Endothelial cell (in vitro differentiated cells): Measurements from ENCODE around the gene PNKP. TPM values are rescaled to one million over a fixed set of nuclear protein-coding genes. Genes with fewer than 3 reads are reported as not detected.

Experiments used
- DNase-seq: peaks from one replicate; pipeline ENCODE4 v3.0.0; 2021; ENCODE audit warnings: low spot score
- H3K27ac Mint-ChIP-seq: one replicate; pipeline ENCODE4 v1.8.0; 2021; ENCODE audit warnings: mixed read lengths, inconsistent platforms; ENCODE audit not compliant: unreplicated experiment
- H3K27me3 Mint-ChIP-seq: one replicate; pipeline ENCODE4 v1.8.0; 2021; ENCODE audit warnings: mild to moderate bottlenecking, moderate library complexity, mixed read lengths, inconsistent platforms; ENCODE audit not compliant: unreplicated experiment
- H3K36me3 Mint-ChIP-seq: one replicate; pipeline ENCODE4 v1.8.0; 2021; ENCODE audit warnings: mild to moderate bottlenecking, low read depth, mixed read lengths, inconsistent platforms; ENCODE audit not compliant: unreplicated experiment
- H3K4me1 Mint-ChIP-seq: one replicate; pipeline ENCODE4 v1.8.0; 2021; ENCODE audit warnings: mild to moderate bottlenecking, mixed read lengths, inconsistent platforms; ENCODE audit not compliant: unreplicated experiment
- H3K4me3 Mint-ChIP-seq: one replicate; pipeline ENCODE4 v1.8.0; 2021; ENCODE audit warnings: mild to moderate bottlenecking, mixed read lengths, inconsistent platforms; ENCODE audit not compliant: unreplicated experiment
- H3K9me3 Mint-ChIP-seq: one replicate; pipeline ENCODE4 v1.8.0; 2021; ENCODE audit warnings: mixed read lengths, inconsistent platforms; ENCODE audit not compliant: unreplicated experiment
- total RNA-seq: library from RNA; stranded (reverse); fragmentation: NEBNext Ultra II Directional; extraction: Animal tissue kit (Norgen Biotek cat#: 25700); gene quantifications from one replicate; pipeline ENCODE4 v1.2.1, GENCODE V29; 2021; ENCODE audit not compliant: unreplicated experiment
- TF ChIP-seq, protein P1 (sequence below): fragments of 200-600 bp; sonication (generic); IDR thresholded peaks from one replicate; pipeline ENCODE4 v1.5.0; 2021; ENCODE audit warnings: antibody characterized with exemption; ENCODE audit not compliant: unreplicated experiment

The PNKP gene
- total RNA-seq, 1 donor from 2014 or later: 96.0 TPM

DNA sequence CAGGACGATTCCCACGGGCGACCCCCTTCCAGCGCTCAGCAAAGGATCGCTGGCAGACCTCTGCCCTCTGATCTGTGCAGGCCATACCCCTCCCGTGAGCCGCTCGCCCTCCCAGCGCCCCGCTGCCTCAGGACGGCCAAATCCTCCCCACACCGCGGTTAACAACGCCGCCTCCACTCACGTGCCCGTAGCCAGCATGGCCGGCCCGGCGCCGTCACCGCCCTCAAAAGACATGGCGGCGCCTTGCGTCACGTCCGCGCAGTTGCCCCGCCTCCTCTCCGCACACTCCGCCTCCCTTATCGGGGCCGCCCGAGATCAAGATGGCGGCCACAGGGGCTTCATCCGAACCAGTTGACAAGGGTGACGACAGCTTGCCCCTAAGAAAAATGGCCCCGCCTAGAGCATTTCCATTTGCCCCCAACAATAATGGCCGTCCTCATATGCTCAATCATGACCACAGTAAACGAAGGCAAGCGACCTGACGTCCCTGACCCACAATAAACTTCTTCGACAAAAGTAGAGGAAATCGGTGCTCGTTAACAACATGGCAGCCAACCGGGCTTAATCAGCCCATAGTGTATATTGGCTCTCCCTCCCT lies 9.1 kb upstream of the PNKP start:
- Mint-ChIP-seq H3K4me3 (no peak overlapping the region), H3K9me3 (no peaks in the 10 kb centered on the region), H3K27me3 (peaks cover 26% of the 10 kb centered on the region), H3K4me1 (peaks cover 31% of the 10 kb centered on the region), H3K36me3 (peaks cover 16% of the 10 kb centered on the region), H3K27ac (no peak overlapping the region)
- TF ChIP-seq, protein P1, sequence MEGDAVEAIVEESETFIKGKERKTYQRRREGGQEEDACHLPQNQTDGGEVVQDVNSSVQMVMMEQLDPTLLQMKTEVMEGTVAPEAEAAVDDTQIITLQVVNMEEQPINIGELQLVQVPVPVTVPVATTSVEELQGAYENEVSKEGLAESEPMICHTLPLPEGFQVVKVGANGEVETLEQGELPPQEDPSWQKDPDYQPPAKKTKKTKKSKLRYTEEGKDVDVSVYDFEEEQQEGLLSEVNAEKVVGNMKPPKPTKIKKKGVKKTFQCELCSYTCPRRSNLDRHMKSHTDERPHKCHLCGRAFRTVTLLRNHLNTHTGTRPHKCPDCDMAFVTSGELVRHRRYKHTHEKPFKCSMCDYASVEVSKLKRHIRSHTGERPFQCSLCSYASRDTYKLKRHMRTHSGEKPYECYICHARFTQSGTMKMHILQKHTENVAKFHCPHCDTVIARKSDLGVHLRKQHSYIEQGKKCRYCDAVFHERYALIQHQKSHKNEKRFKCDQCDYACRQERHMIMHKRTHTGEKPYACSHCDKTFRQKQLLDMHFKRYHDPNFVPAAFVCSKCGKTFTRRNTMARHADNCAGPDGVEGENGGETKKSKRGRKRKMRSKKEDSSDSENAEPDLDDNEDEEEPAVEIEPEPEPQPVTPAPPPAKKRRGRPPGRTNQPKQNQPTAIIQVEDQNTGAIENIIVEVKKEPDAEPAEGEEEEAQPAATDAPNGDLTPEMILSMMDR: no peak
- DNase-seq: peak; percentile 96

DNA sequence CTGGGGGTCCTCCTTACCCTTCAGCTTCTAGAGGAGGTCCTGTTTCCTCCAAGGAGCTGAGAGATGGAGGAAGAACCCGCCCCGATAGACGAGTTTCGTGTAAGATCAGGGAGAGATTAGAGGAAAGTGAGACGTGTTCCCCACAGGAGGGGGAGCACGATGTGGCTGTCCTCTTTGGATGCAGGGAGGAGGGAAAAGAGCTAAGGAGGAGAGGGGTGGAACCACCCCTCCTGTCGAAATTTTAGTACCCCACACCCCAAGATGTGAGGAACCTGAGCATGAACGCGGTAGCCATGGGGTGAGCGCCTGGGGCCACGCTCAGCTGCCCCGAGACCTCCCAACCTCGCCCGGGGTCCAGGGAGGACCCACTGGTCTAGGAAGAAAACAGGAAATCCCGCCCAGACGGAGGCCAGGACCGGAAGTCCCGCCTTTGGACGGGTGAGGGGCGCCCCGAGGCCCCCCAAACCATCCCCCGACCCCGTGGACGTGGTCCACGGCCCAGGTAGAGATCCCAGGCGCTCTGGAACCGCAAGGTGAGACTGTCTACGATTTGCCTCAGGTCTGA lies 8.6 kb upstream of the PNKP start:
- Mint-ChIP-seq H3K4me1 (peaks cover 31% of the 10 kb centered on the region), H3K27me3 (peaks cover 24% of the 10 kb centered on the region), H3K36me3 (peaks cover 13% of the 10 kb centered on the region), H3K9me3 (no peaks in the 10 kb centered on the region), H3K4me3 (no peak overlapping the region), H3K27ac (no peak overlapping the region)
- peak; percentile 58 for DNase-seq
- TF ChIP-seq, protein P1: no peak

DNA sequence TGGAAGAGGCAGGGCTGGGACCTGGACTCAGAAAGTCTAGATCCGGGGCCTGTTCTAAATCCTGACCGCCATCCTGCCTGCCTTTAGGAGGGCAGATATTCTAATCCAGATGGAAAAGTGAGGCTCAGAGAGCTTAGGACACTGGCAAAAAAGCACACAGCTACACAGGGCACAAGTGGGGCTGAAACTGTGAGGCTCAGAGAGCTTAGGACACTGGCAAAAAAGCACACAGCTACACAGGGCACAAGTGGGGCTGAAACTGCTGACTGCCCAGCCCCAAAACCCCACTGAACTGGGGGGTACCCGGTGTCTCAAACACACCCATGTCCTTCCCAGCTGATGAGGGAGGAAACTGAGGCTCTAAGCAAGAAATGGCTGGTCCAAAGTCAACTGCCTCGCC lies 7.8 kb upstream of the PNKP start:
- TF ChIP-seq, protein P1: no peak

DNA sequence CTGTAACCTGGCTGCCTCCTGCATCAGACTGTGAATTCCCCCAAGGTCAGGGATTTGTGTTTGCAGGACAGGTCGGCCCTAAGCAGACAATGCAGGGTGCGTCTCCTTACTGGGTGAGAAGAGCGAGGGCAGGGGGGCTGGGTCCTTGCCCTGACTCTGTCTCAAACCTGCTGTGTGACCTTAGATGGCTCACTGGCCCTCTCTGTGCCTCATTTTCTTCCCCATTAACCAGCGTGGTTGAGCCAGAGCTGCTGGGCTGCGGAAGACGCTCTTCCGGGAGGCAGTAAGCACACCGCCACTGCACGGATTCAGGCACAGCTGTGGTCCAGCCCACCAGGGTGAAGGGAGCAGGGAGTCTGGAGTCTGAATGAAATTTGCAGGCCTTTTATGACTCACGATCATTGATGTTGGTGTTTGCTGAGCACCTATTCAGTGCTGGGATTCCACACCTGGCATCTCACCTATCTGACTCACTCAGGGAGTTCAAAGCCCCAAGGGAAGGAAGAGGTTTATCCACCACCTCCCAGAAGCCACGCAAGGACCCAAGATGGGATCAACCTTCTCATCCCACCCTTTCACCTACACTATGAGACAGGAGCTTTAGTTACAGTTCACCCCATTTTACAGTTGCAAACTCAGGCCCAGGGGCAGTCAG lies 7.3 kb upstream of the PNKP start:
- TF ChIP-seq, protein P1: no peak

More for the DNA sequence above, 7.8 kb upstream of the PNKP start:
- Mint-ChIP-seq H3K27me3 (peaks cover 26% of the 10 kb centered on the region), H3K4me3 (no peak overlapping the region), H3K4me1 (peaks cover 35% of the 10 kb centered on the region), H3K9me3 (no peaks in the 10 kb centered on the region), H3K27ac (no peak overlapping the region), H3K36me3 (peaks cover 13% of the 10 kb centered on the region)
- DNase-seq: no peak

DNA sequence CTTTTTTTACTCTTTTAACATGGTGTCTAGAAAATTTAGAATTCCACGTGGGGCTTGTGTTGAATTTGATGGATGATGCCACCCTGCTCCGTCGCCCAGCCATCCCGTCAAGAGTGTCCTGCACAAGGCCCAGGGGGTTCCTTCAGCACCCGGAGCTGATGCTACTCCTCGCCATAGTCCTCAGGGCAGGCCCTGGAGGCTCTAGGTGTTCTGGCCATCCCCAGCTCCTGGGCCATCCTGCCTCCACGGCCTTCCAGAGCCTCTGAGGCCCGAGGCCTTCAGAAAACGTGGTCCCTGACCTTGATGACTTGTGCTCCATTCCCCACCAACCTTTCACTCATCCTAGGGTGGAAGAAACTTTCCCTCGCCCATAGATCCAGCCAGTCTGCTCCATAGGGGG lies 6.5 kb upstream of the PNKP start:
- no peaks in the 10 kb centered on the region for H3K9me3 Mint-ChIP-seq
- DNase-seq: no peak
- H3K4me1 Mint-ChIP-seq: peaks cover 32% of the 10 kb centered on the region
- peak overlapping the region; percentile 56 for H3K4me3 Mint-ChIP-seq
- TF ChIP-seq, protein P1: no peak
- peaks cover 6% of the 10 kb centered on the region for H3K36me3 Mint-ChIP-seq
- H3K27me3 Mint-ChIP-seq: peaks cover 26% of the 10 kb centered on the region
- peak overlapping the region; percentile 48 for H3K27ac Mint-ChIP-seq

More for the DNA sequence above, 7.3 kb upstream of the PNKP start:
- peaks cover 36% of the 10 kb centered on the region for H3K4me1 Mint-ChIP-seq
- peaks cover 27% of the 10 kb centered on the region for H3K27me3 Mint-ChIP-seq
- DNase-seq: no peak
- no peaks in the 10 kb centered on the region for H3K9me3 Mint-ChIP-seq
- peak overlapping the region; percentile 56 for H3K4me3 Mint-ChIP-seq
- H3K27ac Mint-ChIP-seq: peak overlapping the region; percentile 24
- peaks cover 13% of the 10 kb centered on the region for H3K36me3 Mint-ChIP-seq
